ENCODE results near the gene RPS5. TPM values are rescaled to one million over a fixed set of nuclear protein-coding genes. Genes with fewer than 3 reads are reported as not detected.
"Not testable (repeated sequence)": the region's sequence is repeated elsewhere in the genome, so short reads cannot be mapped to it uniquely, and the experiment has no call there.

Gene RPS5
- polyA plus RNA-seq, 3 donors = 862 to 1,069 (median 1,060) TPM

GRCh38 chr19:58367698-58368454 is 19.2 kb upstream of the RPS5 start:
- DNase-seq (ENCODE audit: extremely low read depth in 1 of 11, low read depth in 9 of 11, low spot score in 4 of 11) = no peak

- DNase-seq (ENCODE audit: extremely low read depth in 1 of 11, low read depth in 9 of 11, low spot score in 4 of 11) = no peak
These were observed 18.3 kb upstream of the RPS5 start for GRCh38 chr19:58368561-58369360.

- no peak for DNase-seq (ENCODE audit: extremely low read depth in 1 of 11, low read depth in 9 of 11, low spot score in 4 of 11)
These were observed 14.5 kb upstream of the RPS5 start for GRCh38 chr19:58372311-58373133.

GRCh38 chr19:58374200-58374599 is 12.9 kb upstream of the RPS5 start:
- DNase-seq (ENCODE audit: extremely low read depth in 1 of 11, low read depth in 9 of 11, low spot score in 4 of 11) = no peak

GRCh38 chr19:58376724-58377123 is 10.3 kb upstream of the RPS5 start:
- not testable (repeated sequence) for DNase-seq (ENCODE audit: extremely low read depth in 1 of 11, low read depth in 9 of 11, low spot score in 4 of 11)

- DNase-seq (ENCODE audit: extremely low read depth in 1 of 11, low read depth in 9 of 11, low spot score in 4 of 11) = no peak
These were observed 7.8 kb upstream of the RPS5 start for GRCh38 chr19:58379246-58379645.

- DNase-seq (ENCODE audit: extremely low read depth in 1 of 11, low read depth in 9 of 11, low spot score in 4 of 11) = no peak
These were observed 6.9 kb upstream of the RPS5 start for GRCh38 chr19:58380037-58380661.

GRCh38 chr19:58380662-58381459 is 6.2 kb upstream of the RPS5 start, which contains the start of gene ZNF837:
Gene ZNF837, minus strand, starts transcription at chr19:58381030. Its CDS starts 11,698 bp downstream, at chr19:58369332.
- DNase-seq (ENCODE audit: extremely low read depth in 1 of 11, low read depth in 9 of 11, low spot score in 4 of 11) = peak; percentile 98 to 100 (median 99)

- no peak for DNase-seq (ENCODE audit: extremely low read depth in 1 of 11, low read depth in 9 of 11, low spot score in 4 of 11)
These were observed 5.4 kb upstream of the RPS5 start for GRCh38 chr19:58381460-58382212.

- DNase-seq (ENCODE audit: extremely low read depth in 1 of 11, low read depth in 9 of 11, low spot score in 4 of 11) = no peak
These were observed 4.0 kb upstream of the RPS5 start for GRCh38 chr19:58382997-58383603.

- DNase-seq (ENCODE audit: extremely low read depth in 1 of 11, low read depth in 9 of 11, low spot score in 4 of 11) = no peak
These were observed 1.7 kb upstream of the RPS5 start for GRCh38 chr19:58385313-58385890.

GRCh38 chr19:58385891-58386575 is 1.0 kb upstream of the RPS5 start:
- DNase-seq (ENCODE audit: extremely low read depth in 1 of 11, low read depth in 9 of 11, low spot score in 4 of 11) = no peak

- DNase-seq (ENCODE audit: extremely low read depth in 1 of 11, low read depth in 9 of 11, low spot score in 4 of 11) = no peak
These were observed 487 bp downstream of the RPS5 start for GRCh38 chr19:58387338-58388174.

GRCh38 chr19:58388175-58388526 is 1.1 kb downstream of the RPS5 start:
- DNase-seq (ENCODE audit: extremely low read depth in 1 of 11, low read depth in 9 of 11, low spot score in 4 of 11) = no peak

GRCh38 chr19:58392945-58393724 is 6.1 kb downstream of the RPS5 start:
- no peak for DNase-seq (ENCODE audit: extremely low read depth in 1 of 11, low read depth in 9 of 11, low spot score in 4 of 11)
